Gastroesophageal sphincter (tissue), 4 donors: ENCODE data around the gene NDFIP2. TPM values are rescaled to one million over a fixed set of nuclear protein-coding genes. Genes with fewer than 3 reads are reported as not detected.

ENCODE experiments used
- ATAC-seq: fragments of 150-250 bp; one replicate; pipeline ENCODE4 v1.9.1; 2016; ENCODE audit warnings: mild to moderate bottlenecking, moderate library complexity
- H3K27ac ChIP-seq, 4 donors: fragments of 200-600 bp; sonication (generic) in 3 of 4; 1 replicate in 3 of 4; 2 replicates in 1 of 4; pipeline ENCODE4 v1.5.1; 2016 to 2019
- H3K27me3 ChIP-seq: fragments of 200-600 bp; sonication (generic); one replicate; pipeline ENCODE4 v1.5.1; 2019
- H3K36me3 ChIP-seq, 2 donors: fragments of 200-600 bp; sonication (generic); one replicate each; pipeline ENCODE4 v1.5.1; 2019; ENCODE audit warnings: control low read depth in 1 of 2
- H3K4me1 ChIP-seq, 3 donors: fragments of 200-600 bp; sonication (generic); 1 replicate in 2 of 3; 2 replicates in 1 of 3; pipeline ENCODE4 v1.5.1; 2016 to 2019; ENCODE audit warnings: control low read depth in 2 of 3
- H3K4me3 ChIP-seq, 2 donors: fragments of 200-600 bp; sonication (generic); one replicate each; pipeline ENCODE4 v1.5.1; 2019; ENCODE audit warnings: mild to moderate bottlenecking in 1 of 2, moderate library complexity in 1 of 2
- H3K9me3 ChIP-seq, 3 donors: fragments of 200-600 bp; sonication (generic); one replicate each; pipeline ENCODE4 v1.5.1; 2017 to 2019; ENCODE audit warnings: control low read depth in 2 of 3
- CTCF ChIP-seq, 4 experiments: fragments of 200-600 bp in 2 of 4; fragments of 450-650 bp in 2 of 4; sonication (generic) in 1 of 4; IDR thresholded peaks; one replicate each; pipeline ENCODE4 v1.5.1; 2017 to 2019; ENCODE audit warnings: antibody characterized with exemption in 4 of 4, mild to moderate bottlenecking in 2 of 4, moderate library complexity in 2 of 4
- EP300 ChIP-seq: sonication (generic); formaldehyde crosslinking; IDR thresholded peaks from one replicate; pipeline ENCODE4 v1.6.1; 2017; ENCODE audit warnings: antibody characterized with exemption, mild to moderate bottlenecking
- POLR2A ChIP-seq, 2 donors: fragments of 450-650 bp; IDR thresholded peaks; one replicate each; pipeline ENCODE4 v1.6.1; 2017; ENCODE audit warnings: antibody characterized with exemption in 2 of 2, mild to moderate bottlenecking in 2 of 2, moderate library complexity in 1 of 2
- POLR2AphosphoS5 ChIP-seq: sonication (generic); formaldehyde crosslinking; IDR thresholded peaks from one replicate; pipeline ENCODE4 v1.6.1; 2017; ENCODE audit warnings: antibody characterized with exemption
- WGBS, 2 donors: methylation state at CpG; one replicate each; pipeline ENCODE4 v1.1.5; 2018; ENCODE audit warnings: low coverage in 1 of 2; 5-methylcytosine and 5-hydroxymethylcytosine counted together
- total RNA-seq, 4 donors: library from RNA; depleted of rRNA; stranded (reverse); fragments of >200 nt; gene quantifications; one replicate each; pipeline ENCODE4 v1.1.0, GENCODE V29; 2016

Gene NDFIP2
- total RNA-seq, 4 donors from 2014 or later: 6.9 to 21.6 (median 10.7) TPM

GRCh38 chr13:79541426-79542049 lies 60.6 kb downstream of the NDFIP2 start:
- Histone ChIP-seq H3K27me3 (no peaks in the 10 kb centered on the region), H3K9me3 (no peaks in the 10 kb centered on the region), H3K27ac (no peak overlapping the region), H3K4me1 (no peaks in the 10 kb centered on the region), H3K4me3 (no peak overlapping the region), H3K36me3 (no peaks in the 10 kb centered on the region)
- WGBS, 2 donors: 5% methylated on average over 1 of the region's 1 CpG
- no peak for ATAC-seq
- no peak for TF ChIP-seq POLR2AphosphoS5
- peak; percentile 76 to 83 (median 82) for TF ChIP-seq CTCF (IDR thresholded peaks at IDR 0.05)
- no peak for TF ChIP-seq POLR2A (IDR thresholded peaks at IDR 0.05)
- no peak for TF ChIP-seq EP300

GRCh38 chr13:79543883-79544282 lies 62.9 kb downstream of the NDFIP2 start:
- no peaks in the 10 kb centered on the region for H3K4me1 ChIP-seq
- H3K4me3 ChIP-seq: no peak overlapping the region
- WGBS, 2 donors: 81 to 88% methylated on average over 1 of the region's 1 CpG
- H3K9me3 ChIP-seq: no peaks in the 10 kb centered on the region
- ATAC-seq: no peak
- no peaks in the 10 kb centered on the region for H3K27me3 ChIP-seq
- no peak overlapping the region for H3K27ac ChIP-seq
- H3K36me3 ChIP-seq: no peaks in the 10 kb centered on the region
- no peak for TF ChIP-seq EP300
- no peak for TF ChIP-seq POLR2A (IDR thresholded peaks at IDR 0.05)
- no peak for TF ChIP-seq CTCF (IDR thresholded peaks at IDR 0.05)
- TF ChIP-seq POLR2AphosphoS5: no peak

GRCh38 chr13:79547211-79548195 lies 66.5 kb downstream of the NDFIP2 start:
- no peak for ATAC-seq
- H3K27ac ChIP-seq: no peak overlapping the region
- no peaks in the 10 kb centered on the region for H3K27me3 ChIP-seq
- no peak overlapping the region for H3K4me3 ChIP-seq
- TF ChIP-seq POLR2A (IDR thresholded peaks at IDR 0.05): no peak
- no peak for TF ChIP-seq CTCF (IDR thresholded peaks at IDR 0.05)
- no peak for TF ChIP-seq EP300
- no peak for TF ChIP-seq POLR2AphosphoS5
- no peaks in the 10 kb centered on the region for H3K9me3 ChIP-seq
- no peaks in the 10 kb centered on the region for H3K36me3 ChIP-seq
- 81% methylated on average over 4 of the region's 4 CpGs for WGBS, 2 donors
- no peaks in the 10 kb centered on the region for H3K4me1 ChIP-seq

GRCh38 chr13:79548902-79549301 lies 67.9 kb downstream of the NDFIP2 start:
- no peak overlapping the region for H3K27ac ChIP-seq
- no peaks in the 10 kb centered on the region for H3K9me3 ChIP-seq
- H3K4me3 ChIP-seq: no peak overlapping the region
- no peak for ATAC-seq
- H3K27me3 ChIP-seq: no peaks in the 10 kb centered on the region
- TF ChIP-seq CTCF (IDR thresholded peaks at IDR 0.05) (peak in 1 of 4 experiments; percentile 15), POLR2A (IDR thresholded peaks at IDR 0.05) (no peak), EP300 (no peak)
- no peaks in the 10 kb centered on the region for H3K4me1 ChIP-seq
- H3K36me3 ChIP-seq: no peaks in the 10 kb centered on the region
